K562 (cell line): ENCODE measurements around the gene CYB561A3.

ENCODE experiments used
- CTCF ChIP-seq, 3 experiments: IDR thresholded peaks in 2 of 3; conservative IDR thresholded peaks in 1 of 3; 2 replicates each; pipeline ENCODE4 v1.5.1; 2011 to 2012; ENCODE audit warnings: low read length in 3 of 3, mild to moderate bottlenecking in 3 of 3, control low read depth in 2 of 3, improper control_type of control experiment in 1 of 3, inconsistent platforms in 1 of 3, low read depth in 1 of 3, mixed read lengths in 1 of 3, moderate library complexity in 1 of 3; ENCODE audit not compliant: insufficient read depth in 2 of 3
- EZH2 ChIP-seq: IDR thresholded peaks from 2 replicates; pipeline ENCODE4 v1.6.1; 2012; ENCODE audit warnings: low read depth, mild to moderate bottlenecking, inconsistent platforms, low read length, borderline replicate concordance
- FOSL1 ChIP-seq: fragments of 200-800 bp; sonication (Bioruptor generic); conservative IDR thresholded peaks from 2 replicates; pipeline ENCODE4 v1.6.1; 2016; ENCODE audit warnings: missing genetic modification characterization, missing compliant biosample characterization
- POLR2AphosphoS2 ChIP-seq: IDR thresholded peaks from 2 replicates; pipeline ENCODE4 v1.6.1; 2012; ENCODE audit warnings: low read length, improper control_type of control experiment

- TF ChIP-seq EZH2 (no peak), FOSL1 (tag) (no peak), POLR2AphosphoS2 (no peak), CTCF (IDR thresholded peaks at IDR 0.05 in 2 of 3, conservative IDR thresholded peaks at IDR 0.05 in 1 of 3; ENCODE audit: insufficient read depth in 2 of 3, low read depth in 1 of 3, low read length in 3 of 3) (no peak)
Measured at GRCh38 chr11:61350803-61351202, 10.9 kb downstream of the CYB561A3 start.
